SK-N-SH treated with all-trans-retinoic acid at 6 μM for 48 hours (cell line): Measurements from ENCODE around the gene YEATS4.

Source experiments
- ARNTL ChIP-seq: fragments of 450-650 bp; formaldehyde crosslinking; IDR thresholded peaks from 2 replicates; pipeline ENCODE4 v1.5.0; 2020; ENCODE audit warnings: low read depth, mild to moderate bottlenecking, moderate library complexity, borderline replicate concordance
- BACH2 ChIP-seq: fragments of 250-450 bp; sonication (Bioruptor Pico); IDR thresholded peaks from 2 replicates; pipeline ENCODE4 v1.9.0; 2021; ENCODE audit warnings: mild to moderate bottlenecking, borderline replicate concordance
- ISL1 ChIP-seq: fragments of 250-450 bp; sonication (Bioruptor Pico); IDR thresholded peaks from 2 replicates; pipeline ENCODE4 v2.1.2; 2022; ENCODE audit warnings: mild to moderate bottlenecking, moderate library complexity
- PPARA ChIP-seq: fragments of 250-450 bp; sonication (Bioruptor Pico); IDR thresholded peaks from 2 replicates; pipeline ENCODE4 v1.5.0; 2020; ENCODE audit warnings: mild to moderate bottlenecking, borderline replicate concordance
- RARB ChIP-seq: fragments of 250-450 bp; sonication (Bioruptor Pico); IDR thresholded peaks from 2 replicates; pipeline ENCODE4 v1.8.0; 2021; ENCODE audit warnings: mild to moderate bottlenecking, moderate library complexity
- SNAI2 ChIP-seq: fragments of 250-450 bp; sonication (Bioruptor Pico); IDR thresholded peaks from 2 replicates; pipeline ENCODE4 v1.5.0; 2020; ENCODE audit warnings: mild to moderate bottlenecking, moderate library complexity
- TOX ChIP-seq: fragments of 250-450 bp; sonication (Bioruptor Pico); IDR thresholded peaks from 2 replicates; pipeline ENCODE4 v1.8.0; 2021; ENCODE audit warnings: mild to moderate bottlenecking, moderate library complexity, borderline replicate concordance
- TSHZ2 ChIP-seq: fragments of 250-450 bp; sonication (Bioruptor Pico); IDR thresholded peaks from 2 replicates; pipeline ENCODE4 v1.5.0; 2020; ENCODE audit warnings: mild to moderate bottlenecking, moderate library complexity
- ZC3H10 ChIP-seq: fragments of 250-450 bp; sonication (Bioruptor Pico); IDR thresholded peaks from 2 replicates; pipeline ENCODE4 v1.5.1; 2021; ENCODE audit warnings: mild to moderate bottlenecking, moderate library complexity
- TF ChIP-seq, protein P1 (sequence below): fragments of 250-450 bp; sonication (Bioruptor Pico); IDR thresholded peaks from 2 replicates; pipeline ENCODE4 v1.8.0; 2021; ENCODE audit warnings: low read depth, mild to moderate bottlenecking, moderate library complexity, borderline replicate concordance
- TF ChIP-seq, protein P2 (sequence below): fragments of 250-450 bp; sonication (Bioruptor Pico); IDR thresholded peaks from 2 replicates; pipeline ENCODE4 v1.8.0; 2020; ENCODE audit warnings: mild to moderate bottlenecking, moderate library complexity, borderline replicate concordance

DNA sequence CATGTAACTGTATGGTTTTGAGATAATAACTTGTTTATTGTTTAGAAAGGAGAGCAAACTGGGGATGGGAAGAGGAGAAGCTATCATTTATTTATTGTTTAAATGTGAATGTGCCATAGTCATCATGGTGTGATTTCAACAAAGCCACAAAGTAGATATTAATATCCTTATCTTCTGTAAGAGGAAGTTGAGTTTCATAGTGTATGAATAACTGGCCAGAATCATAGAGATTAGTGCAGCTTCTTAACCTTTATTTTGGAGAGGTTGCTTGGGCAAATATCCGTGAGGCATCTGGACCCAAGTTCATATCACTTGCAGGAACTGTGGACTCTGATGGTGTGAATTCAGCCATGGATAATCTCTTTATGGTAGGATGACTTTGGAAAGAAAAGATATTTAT lies 38.2 kb upstream of the YEATS4 start:
- TF ChIP-seq RARB (CRISPR knock-in tag) (no peak), SNAI2 (CRISPR knock-in tag) (no peak), TSHZ2 (CRISPR knock-in tag) (no peak), ARNTL (CRISPR knock-in tag) (no peak), ZC3H10 (CRISPR knock-in tag) (no peak), TOX (CRISPR knock-in tag) (no peak), BACH2 (CRISPR knock-in tag) (no peak), PPARA (CRISPR knock-in tag) (no peak), ISL1 (CRISPR knock-in tag) (no peak)
- TF ChIP-seq, protein P1, sequence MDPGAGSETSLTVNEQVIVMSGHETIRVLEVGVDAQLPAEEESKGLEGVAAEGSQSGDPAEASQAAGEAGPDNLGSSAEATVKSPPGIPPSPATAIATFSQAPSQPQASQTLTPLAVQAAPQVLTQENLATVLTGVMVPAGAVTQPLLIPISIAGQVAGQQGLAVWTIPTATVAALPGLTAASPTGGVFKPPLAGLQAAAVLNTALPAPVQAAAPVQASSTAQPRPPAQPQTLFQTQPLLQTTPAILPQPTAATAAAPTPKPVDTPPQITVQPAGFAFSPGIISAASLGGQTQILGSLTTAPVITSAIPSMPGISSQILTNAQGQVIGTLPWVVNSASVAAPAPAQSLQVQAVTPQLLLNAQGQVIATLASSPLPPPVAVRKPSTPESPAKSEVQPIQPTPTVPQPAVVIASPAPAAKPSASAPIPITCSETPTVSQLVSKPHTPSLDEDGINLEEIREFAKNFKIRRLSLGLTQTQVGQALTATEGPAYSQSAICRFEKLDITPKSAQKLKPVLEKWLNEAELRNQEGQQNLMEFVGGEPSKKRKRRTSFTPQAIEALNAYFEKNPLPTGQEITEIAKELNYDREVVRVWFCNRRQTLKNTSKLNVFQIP: no peak
- TF ChIP-seq, protein P2, sequence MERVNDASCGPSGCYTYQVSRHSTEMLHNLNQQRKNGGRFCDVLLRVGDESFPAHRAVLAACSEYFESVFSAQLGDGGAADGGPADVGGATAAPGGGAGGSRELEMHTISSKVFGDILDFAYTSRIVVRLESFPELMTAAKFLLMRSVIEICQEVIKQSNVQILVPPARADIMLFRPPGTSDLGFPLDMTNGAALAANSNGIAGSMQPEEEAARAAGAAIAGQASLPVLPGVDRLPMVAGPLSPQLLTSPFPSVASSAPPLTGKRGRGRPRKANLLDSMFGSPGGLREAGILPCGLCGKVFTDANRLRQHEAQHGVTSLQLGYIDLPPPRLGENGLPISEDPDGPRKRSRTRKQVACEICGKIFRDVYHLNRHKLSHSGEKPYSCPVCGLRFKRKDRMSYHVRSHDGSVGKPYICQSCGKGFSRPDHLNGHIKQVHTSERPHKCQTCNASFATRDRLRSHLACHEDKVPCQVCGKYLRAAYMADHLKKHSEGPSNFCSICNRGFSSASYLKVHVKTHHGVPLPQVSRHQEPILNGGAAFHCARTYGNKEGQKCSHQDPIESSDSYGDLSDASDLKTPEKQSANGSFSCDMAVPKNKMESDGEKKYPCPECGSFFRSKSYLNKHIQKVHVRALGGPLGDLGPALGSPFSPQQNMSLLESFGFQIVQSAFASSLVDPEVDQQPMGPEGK (CRISPR knock-in tag): no peak
